Stimulated activated naive CD8-positive, alpha-beta T cell treated with anti-CD3 and anti-CD28 coated beads, Interleukin-15, Interleukin-2, amounts not matched to agents 100 U/mL and 50 U/mL, for 24 hours (primary cell): ENCODE measurements around the gene SPATA24.
"Not testable (repeated sequence)": the region's sequence is repeated elsewhere in the genome, so short reads cannot be mapped to it uniquely, and the experiment has no call there.

ENCODE experiments used
- ATAC-seq: fragments of 150-1000 bp; cut with Tn5 transposase; one replicate; pipeline ENCODE4 v1.10.0; 2021
- DNase-seq: peaks from one replicate; pipeline ENCODE4 v3.0.0; 2021

Gene SPATA24

DNA sequence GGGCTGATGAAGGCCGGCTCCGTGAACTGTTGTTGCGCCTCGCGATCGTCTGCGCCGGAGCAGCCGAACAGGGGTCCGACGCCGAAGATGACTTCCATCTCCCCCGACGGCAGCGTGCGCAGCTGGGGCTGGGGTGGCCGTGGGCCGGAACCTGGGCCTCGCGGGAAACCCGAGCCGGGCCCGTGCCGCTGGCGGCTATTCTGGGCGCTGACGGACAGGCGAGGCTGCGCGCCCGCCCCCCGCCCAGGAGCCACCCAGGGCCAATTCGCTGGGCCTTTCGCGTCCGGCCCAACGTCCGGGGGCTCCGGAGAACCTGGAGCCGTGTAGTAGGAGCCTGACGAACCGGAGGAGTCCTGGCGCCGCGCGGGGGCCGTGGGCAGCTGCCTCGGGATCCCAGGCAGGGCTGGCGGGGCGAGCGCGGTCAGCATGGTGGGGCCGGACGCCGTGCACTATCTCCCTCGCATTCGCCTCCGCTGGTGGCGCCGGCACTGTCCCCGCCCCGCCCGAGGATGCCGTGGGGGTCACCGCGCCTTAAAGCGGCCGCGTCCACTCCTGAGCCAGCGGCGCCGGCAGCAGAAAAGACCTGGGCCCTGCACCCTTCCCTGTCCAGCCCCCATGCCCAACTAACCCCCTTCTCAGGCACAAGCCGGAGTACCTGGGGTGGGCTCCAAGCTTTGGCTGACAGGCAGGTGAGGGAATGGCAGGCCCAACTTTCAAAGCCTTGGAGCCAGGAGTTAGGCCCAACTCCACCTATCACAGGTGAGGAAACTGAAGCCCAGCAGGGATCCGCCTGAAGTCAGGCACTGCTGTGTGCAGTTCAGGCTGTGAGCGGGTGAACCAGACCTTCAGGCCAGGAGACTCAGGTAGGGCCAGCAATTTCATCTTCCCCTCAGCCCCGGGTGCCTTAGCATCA is 9.0 kb downstream of the SPATA24 start, which contains the start of gene PROB1:
TSS of gene PROB1 (minus strand) at position 451 of the 913 bp plus-strand sequence. CDS start at position 428, 23 bp downstream.
- DNase-seq (no peak), ATAC-seq (no peak)

GRCh38 chr5:139394123-139394653 is 9.7 kb downstream of the SPATA24 start:
- ATAC-seq = no peak
- DNase-seq = peak; percentile 76

DNA sequence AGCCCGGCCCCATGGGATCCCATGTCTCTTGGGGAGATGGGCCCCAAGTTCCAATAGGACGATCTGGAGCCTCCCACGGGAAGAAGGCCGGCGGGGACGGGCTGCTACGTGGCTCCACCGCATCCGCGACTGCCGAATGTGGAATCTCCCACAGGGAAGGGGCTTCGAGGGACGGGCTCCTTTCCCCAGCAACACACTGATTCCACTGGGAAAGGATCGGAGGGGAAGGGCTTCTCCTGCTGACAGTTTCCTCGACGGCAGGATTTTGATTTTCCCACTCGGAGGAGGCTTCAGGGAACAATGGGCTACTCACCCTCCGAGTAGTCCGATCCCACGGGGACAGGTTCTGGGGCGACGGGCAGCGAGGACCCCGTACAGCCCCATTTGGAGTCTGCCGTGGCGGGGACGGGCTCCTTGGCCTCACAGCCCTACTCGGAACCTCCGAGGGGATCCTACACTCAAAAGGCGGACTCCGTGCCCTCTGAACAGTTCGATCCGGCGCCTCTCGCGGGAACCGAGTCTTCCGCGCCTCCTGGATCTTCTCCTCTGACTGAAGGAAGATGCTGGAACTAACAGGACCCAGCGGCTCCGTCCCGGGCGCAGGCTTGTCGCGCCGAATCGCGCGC is 10.3 kb downstream of the SPATA24 start:
- no peak for ATAC-seq
- no peak for DNase-seq

DNA sequence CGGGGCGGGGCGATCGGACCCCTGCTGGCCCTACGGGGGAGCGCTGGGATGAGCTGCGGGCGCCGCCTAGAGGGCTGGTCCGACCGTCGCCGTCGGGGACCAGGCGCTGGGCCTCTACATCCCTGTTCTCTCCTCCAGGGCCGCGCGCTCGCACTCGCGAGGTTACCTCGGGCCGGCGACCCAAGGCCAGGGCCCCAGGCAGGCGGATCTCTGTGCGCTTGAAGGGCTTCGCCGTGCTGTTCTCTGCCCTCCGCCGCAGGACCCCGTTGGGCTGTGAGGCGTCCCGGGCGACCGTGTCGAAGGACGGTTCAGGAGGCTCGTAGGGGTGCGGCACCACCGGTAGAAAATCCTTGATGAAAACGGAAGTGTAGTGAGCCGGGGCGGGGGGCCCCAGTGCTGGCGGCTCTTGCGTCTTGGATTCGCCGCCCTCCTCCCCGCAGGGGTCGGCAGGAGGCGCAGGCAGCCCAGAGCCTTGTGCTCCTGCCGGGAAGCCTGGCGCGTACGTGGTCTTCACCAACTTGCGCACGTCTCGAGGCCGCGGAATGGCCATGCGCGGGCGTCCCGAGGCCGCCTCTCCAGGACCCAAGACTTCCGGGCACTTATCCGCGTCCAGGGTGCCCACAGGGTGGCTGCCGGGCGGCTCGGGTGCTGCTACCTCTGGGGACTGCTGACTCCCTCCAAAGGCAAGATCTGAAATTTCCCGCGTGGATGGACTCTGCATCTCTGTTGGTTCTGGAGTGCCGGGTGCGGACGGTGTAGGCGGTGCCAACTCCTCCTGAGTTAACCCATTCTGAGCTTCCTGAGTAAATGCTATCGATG is 11.0 kb downstream of the SPATA24 start:
- DNase-seq (peak; percentile 93), ATAC-seq (peak; percentile 70)

GRCh38 chr5:139392324-139392677 is 11.6 kb downstream of the SPATA24 start:
- peak; percentile 24 for ATAC-seq
- no peak for DNase-seq

DNA sequence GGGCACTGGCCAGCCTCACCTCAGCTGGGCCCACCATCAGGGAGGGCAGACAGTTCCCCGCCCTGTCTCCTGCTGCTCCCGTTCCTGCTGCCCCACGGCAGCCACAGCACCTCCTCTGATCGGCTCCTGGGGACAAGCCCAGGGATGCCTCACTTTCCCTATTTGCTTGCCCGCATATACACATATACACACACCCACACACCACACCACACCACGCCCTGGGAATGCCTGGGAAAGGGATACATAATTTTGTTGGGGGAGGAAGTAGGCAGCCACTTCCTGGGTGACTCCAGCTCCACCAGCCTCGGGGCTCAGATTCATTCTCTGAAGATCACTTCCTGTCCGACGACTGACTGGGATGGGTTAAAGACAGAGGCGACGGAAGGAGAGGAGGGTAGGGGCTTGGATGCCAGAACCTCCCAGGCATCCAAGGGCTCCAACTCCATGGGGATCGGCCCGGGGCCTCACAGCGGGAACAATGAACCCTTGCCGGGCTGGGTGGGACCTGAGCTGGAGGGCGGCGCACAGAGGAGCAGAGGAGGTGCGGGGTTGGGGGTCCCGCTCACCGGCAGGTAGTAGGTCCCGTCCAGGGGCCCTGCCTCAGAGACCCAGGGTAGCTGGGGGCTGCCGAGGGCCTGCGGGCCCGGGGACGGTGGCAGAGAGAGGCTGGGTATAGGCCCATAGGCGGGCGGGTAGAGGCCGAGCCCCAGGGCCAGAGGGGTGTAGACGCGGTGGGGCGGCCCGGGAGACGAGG is 12.1 kb downstream of the SPATA24 start:
- DNase-seq (peak; percentile 45), ATAC-seq (no peak)

DNA sequence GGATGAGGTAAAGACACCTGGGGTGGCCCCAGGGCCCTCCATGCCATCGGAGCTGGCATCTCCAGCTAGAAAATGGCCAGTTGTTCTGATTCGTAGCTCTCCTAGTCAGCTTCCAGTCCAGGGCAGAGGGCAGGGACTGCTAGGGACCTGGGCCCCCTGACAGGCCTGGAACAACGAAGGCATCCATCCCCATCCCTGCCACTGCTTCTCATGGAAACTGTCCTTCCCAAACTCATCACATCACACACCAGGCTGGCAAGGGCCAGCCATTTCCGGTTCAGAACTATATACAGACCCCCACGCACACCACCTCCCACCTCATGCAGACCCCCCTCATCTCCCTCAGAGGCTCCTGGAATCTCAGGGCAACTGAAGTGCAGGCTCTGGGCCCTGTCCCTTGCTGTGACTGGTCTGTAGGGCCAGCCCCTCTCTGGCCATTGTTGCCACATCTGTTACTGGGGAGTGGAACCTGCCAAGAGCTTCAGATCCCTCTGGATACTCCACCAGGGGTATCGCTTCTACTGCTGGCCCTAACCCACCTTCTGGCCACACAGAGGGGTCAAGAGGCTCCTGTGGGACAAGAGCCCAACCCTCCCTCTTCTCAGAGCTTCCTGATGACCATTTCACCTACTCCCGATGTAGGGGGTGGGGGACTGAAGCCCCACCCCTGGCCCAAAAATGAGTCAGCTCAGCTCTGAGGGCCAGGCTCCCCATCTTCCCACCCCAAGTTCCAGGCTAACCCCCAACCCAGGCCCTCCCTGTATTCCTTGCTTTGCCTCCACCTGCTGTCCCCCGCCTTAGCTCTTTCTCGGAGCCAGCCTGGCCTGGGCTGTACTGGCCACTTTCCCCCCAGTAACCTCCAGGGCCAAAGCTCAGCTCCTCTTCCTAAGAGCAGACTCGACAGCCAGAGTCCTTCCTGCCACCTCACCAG is 13.0 kb downstream of the SPATA24 start:
- ATAC-seq (no peak), DNase-seq (no peak)

GRCh38 chr5:139389701-139390638 is 13.9 kb downstream of the SPATA24 start, which contains the start of gene MZB1:
MZB1 (minus strand) TSS chr5:139389913; CDS start chr5:139389856, 57 bp downstream.
- DNase-seq (peak; percentile 79), ATAC-seq (peak; percentile 75)

- DNase-seq (no peak), ATAC-seq (no peak)
These were observed 15.6 kb downstream of the SPATA24 start for GRCh38 chr5:139388198-139388821.

GRCh38 chr5:139387611-139388197 is 16.2 kb downstream of the SPATA24 start:
- no peak for ATAC-seq
- DNase-seq = no peak

DNA sequence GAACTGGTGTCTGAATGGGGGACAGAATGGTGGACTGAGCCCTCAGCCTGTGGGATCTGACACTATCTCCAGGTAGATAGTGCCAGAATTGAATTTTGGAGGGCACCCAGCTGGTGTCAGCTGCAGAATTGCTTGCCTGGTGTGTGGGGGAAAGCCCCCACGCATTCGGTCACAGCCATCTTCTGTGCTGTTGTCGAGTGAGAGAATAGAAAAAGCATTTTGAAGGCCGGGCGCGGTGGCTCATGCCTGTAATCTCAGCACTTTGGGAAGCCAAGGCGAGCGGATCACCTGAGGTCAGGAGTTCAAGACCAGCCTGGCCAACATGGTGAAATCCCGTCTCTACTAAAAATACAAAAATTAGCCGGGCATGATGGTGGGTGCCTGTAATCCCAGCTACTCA is 16.9 kb downstream of the SPATA24 start:
- not testable (repeated sequence) for DNase-seq, ATAC-seq

DNA sequence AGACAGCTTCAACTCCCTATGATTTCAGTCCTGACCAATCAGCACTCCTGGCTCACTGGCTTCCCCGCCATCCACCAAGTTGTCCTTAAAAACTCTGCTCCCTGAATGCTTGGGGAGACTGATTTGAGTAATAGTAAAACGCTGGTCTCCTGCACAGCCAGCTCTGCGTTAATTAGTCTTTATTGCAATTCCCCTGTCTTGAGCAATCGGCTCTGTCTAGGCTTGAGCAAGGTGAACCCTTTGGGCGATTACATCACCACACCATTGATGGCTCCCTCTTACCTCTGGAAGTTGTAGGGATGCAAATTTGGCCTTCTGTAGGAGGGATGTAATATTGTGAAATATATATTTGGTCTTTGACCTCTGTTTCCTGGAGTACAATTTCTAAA is 17.8 kb downstream of the SPATA24 start:
- ATAC-seq (no peak), DNase-seq (no peak)

DNA sequence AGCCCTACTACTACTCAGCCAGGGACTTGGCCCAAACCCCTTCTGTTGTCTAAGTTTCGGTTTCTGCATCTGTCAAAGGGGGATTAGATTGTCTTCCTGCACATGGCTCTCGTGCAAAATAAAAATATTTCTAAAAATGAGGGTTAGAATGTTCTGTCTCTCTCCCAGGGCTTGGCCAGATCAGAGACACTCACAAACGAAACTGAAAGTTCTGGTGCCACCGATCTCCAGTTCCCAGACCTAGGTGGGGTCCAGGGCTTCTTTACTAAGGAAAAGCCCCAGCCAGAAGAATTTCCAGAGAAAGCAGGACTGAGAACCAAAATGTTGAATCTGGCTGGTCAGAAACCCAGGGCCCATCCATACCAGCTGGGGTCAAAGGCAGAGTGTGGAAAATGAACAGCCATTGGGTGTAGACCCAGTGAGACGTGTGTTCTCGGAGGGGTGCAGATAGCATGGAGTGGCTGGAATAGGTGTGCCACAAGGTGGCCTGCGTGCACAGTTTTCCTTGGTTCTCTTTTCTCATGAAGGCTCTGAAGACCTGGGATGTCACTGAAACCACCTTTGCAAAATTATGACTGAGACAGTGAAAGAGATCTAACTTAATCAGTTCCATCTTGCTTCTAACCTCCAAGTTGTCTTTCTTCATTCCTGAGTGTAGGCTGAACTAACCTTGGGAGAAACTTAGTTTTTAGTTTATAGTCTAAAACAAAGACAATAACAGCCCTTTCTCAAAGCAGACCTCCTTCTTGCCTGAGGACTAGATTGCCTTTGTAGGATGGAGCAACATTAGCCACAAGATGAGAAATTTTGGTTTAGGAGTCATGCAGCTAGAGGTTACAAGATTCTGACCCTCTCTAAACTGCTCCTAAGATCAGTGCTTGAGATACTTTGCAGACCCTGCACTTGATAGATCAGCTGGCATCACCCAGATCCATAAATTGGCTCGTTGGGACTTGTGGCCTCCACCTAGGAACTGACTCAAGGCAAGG is 18.5 kb downstream of the SPATA24 start:
- ATAC-seq (no peak), DNase-seq (no peak)

DNA sequence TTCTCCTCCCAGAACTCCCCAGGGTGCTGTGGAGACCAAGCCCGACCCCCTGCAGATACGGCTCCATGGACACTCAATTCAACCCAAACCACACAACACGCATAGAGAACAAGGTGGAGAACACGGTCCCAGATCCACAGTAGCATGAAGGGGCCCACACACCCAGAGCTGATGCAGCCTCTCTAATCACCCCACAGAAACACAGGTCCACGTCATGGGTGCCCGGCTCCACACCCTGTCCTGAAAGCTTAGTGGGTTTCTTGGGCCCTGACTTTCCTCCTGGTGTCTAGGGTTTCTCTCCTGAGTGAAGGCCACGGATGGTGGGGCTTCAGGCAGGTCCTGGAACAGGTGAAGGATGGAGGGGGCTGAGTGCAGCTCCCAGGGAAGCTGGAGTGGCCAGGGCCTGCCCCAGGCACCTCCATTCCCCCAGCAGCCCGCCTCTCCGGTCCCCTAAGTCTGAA is 19.3 kb downstream of the SPATA24 start:
- DNase-seq (no peak), ATAC-seq (no peak)

DNA sequence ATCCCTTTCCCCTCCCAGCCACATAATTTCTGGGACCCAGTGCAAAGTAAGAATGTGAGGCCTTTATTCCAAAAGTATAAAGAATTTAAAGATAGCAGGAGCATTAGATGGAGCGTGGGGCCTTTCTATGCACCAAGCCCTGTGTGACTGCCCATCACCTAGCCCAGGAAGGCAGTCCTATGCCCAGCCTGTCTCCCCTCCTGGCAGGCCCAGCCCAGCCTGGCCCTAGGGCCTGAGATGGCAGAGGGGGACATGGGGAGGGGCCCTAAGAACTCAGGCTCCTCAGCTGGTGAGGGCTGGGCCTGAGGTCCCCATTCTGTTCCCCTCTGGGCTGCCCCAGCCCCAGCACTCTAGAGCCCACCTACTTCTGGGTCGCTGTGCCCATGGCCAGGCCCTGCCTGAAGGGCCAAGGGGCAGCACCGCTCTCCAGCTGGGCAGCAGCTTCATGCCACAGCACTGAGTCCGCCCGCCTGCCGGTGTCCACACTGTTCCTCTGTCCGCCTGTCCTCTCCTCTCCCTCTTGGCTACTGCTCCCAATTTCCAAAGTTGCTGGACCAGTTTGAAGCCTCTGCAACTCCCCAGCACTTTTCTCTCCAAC is 19.8 kb downstream of the SPATA24 start:
- no peak for DNase-seq
- ATAC-seq = no peak

DNA sequence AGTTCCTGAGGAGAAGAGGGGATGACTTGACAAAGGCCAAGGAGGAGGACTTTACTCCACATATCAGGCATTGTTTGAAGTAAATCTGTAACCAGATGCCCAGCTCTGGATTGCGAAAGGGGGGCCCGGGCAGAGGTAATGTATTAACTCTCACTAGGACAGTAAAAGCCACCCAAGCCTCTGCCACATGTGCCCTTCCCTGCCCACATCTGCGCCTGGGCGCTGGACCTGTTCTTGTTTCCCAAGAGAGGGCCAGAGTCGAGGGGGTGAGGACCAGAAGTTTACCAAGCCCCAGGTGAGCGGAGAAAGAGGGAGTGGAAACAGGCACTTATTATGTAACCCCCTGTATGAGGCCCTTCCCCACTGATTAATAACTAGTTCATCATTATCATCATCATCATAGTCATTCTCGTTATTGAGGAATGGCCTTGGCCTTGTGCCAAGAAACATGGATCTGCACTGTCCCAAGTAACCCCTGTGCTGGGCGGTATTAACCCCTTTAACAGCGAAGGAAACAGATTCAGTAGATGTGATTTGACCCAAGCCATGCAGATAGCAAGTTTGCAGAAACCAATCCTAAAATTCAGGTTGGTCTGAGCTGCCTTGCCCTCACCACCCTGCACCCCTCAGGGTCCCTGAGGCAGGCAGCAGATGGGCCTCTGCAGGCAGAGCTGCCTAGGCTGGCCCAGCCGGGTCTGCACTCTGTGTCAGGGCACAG is 20.5 kb downstream of the SPATA24 start, which contains the start of gene SLC23A1:
TSS of gene SLC23A1 (minus strand) at position 23 of the 718 bp plus-strand sequence. CDS start 44 bp downstream, outside the sequence.
- no peak for DNase-seq
- no peak for ATAC-seq
